CD4-positive, CD25-positive, alpha-beta regulatory T cell (primary cell): ENCODE measurements around the gene THUMPD3. TPM values are rescaled to one million over a fixed set of nuclear protein-coding genes. Genes with fewer than 3 reads are reported as not detected.

Source experiments
- ATAC-seq, 2 donors: fragments of 150-1000 bp; cut with Tn5 transposase; one replicate each; pipeline ENCODE4 v1.10.0; 2021; ENCODE audit warnings: low read depth in 2 of 2, moderate number of reproducible peaks in 2 of 2, moderate library complexity in 1 of 2
- DNase-seq, 3 donors: peaks; one replicate each; pipeline versions ENCODE4 v3.0.0 to v3.0.0-alpha.2; 2012 to 2022; ENCODE audit warnings: mixed read lengths in 1 of 3
- H3K27ac ChIP-seq: one replicate; pipeline ENCODE4 v1.7.0; 2013; ENCODE audit warnings: mild to moderate bottlenecking, low read length; ENCODE audit not compliant: insufficient read depth, poor library complexity, severe bottlenecking
- H3K27me3 ChIP-seq: one replicate; pipeline ENCODE4 v1.7.0; 2013; ENCODE audit warnings: low read length; ENCODE audit not compliant: control insufficient read depth, insufficient read depth
- H3K36me3 ChIP-seq: one replicate; pipeline ENCODE4 v1.7.0; 2013; ENCODE audit warnings: mild to moderate bottlenecking, low read length, moderate library complexity; ENCODE audit not compliant: control insufficient read depth, insufficient read depth
- H3K4me1 ChIP-seq: 2 replicates; pipeline ENCODE4 v1.7.0; 2013; ENCODE audit warnings: mild to moderate bottlenecking, low read length; ENCODE audit not compliant: insufficient read depth, control insufficient read depth, poor library complexity, severe bottlenecking
- H3K4me3 ChIP-seq: one replicate; pipeline ENCODE4 v1.7.0; 2013; ENCODE audit warnings: low read depth, mild to moderate bottlenecking, low read length, moderate library complexity
- H3K9me3 ChIP-seq, 2 experiments: 1 replicate in 1 of 2; 2 replicates in 1 of 2; pipeline ENCODE4 v1.7.0; 2013; ENCODE audit warnings: low read length in 2 of 2, mild to moderate bottlenecking in 1 of 2, moderate library complexity in 1 of 2; ENCODE audit not compliant: control insufficient read depth in 2 of 2
- H3K27ac Mint-ChIP-seq, 3 donors: one replicate each; pipeline ENCODE4 v1.8.0; 2020 to 2022; ENCODE audit warnings: mild to moderate bottlenecking in 3 of 3, mixed read lengths in 3 of 3, moderate library complexity in 2 of 3
- H3K27me3 Mint-ChIP-seq: one replicate; pipeline ENCODE4 v1.8.0; 2022; ENCODE audit warnings: mild to moderate bottlenecking, mixed read lengths
- H3K36me3 Mint-ChIP-seq: one replicate; pipeline ENCODE4 v1.8.0; 2020; ENCODE audit warnings: mixed read lengths
- H3K4me1 Mint-ChIP-seq, 4 donors: one replicate each; pipeline ENCODE4 v1.8.0; 2020 to 2022; ENCODE audit warnings: mixed read lengths in 4 of 4, mild to moderate bottlenecking in 1 of 4
- H3K4me3 Mint-ChIP-seq, 4 donors: one replicate each; pipeline ENCODE4 v1.8.0; 2020 to 2022; ENCODE audit warnings: mild to moderate bottlenecking in 4 of 4, mixed read lengths in 4 of 4, moderate library complexity in 3 of 4
- H3K9me3 Mint-ChIP-seq, 7 donors: one replicate each; pipeline ENCODE4 v1.8.0; 2020 to 2022; ENCODE audit warnings: mixed read lengths in 7 of 7, mild to moderate bottlenecking in 3 of 7, moderate library complexity in 2 of 7
- polyA plus RNA-seq, 4 donors: library from polyadenylated mRNA; unstranded; fragments of 300-500 nt; fragmentation: Illumina TruSeq; gene quantifications; one replicate each; pipeline ENCODE4 v1.2.3, GENCODE V29; 2021
- total RNA-seq: library from RNA; stranded (reverse); gene quantifications from one replicate; pipeline ENCODE4 v1.2.3, GENCODE V29; 2022

The THUMPD3 gene
- total and polyA plus RNA-seq, 5 donors from 2014 or later: 17.9 to 40.2 (median 19.8) TPM

- no peaks in the 10 kb centered on the region for H3K4me1 ChIP-seq
- no peaks in the 10 kb centered on the region for H3K36me3 ChIP-seq
- Mint-ChIP-seq H3K9me3 (no peaks in the 10 kb centered on the region), H3K27me3 (peaks cover 4% of the 10 kb centered on the region), H3K4me1 (no peaks in the 10 kb centered on the region), H3K27ac (no peak overlapping the region), H3K4me3 (no peak overlapping the region), H3K36me3 (no peaks in the 10 kb centered on the region)
- DNase-seq (no peak), ATAC-seq (no peak)
- H3K9me3 ChIP-seq: no peaks in the 10 kb centered on the region
- H3K27me3 ChIP-seq: no peaks in the 10 kb centered on the region
- no peak overlapping the region for H3K27ac ChIP-seq
- H3K4me3 ChIP-seq: no peak overlapping the region
Observed at GRCh38 chr3:9347081-9347480, 15.8 kb upstream of the THUMPD3 start.

GRCh38 chr3:9347887-9348286 lies 15.0 kb upstream of the THUMPD3 start:
- Mint-ChIP-seq H3K4me3 (no peak overlapping the region), H3K36me3 (no peaks in the 10 kb centered on the region), H3K27ac (no peak overlapping the region), H3K9me3 (no peaks in the 10 kb centered on the region), H3K27me3 (peaks cover 2% of the 10 kb centered on the region), H3K4me1 (peaks cover 0 to 1% (median 0%) of the 10 kb centered on the region in 4 donors)
- Histone ChIP-seq H3K4me1 (peaks cover under 1% of the 10 kb centered on the region), H3K27ac (no peak overlapping the region), H3K9me3 (no peaks in the 10 kb centered on the region), H3K36me3 (no peaks in the 10 kb centered on the region), H3K4me3 (no peak overlapping the region), H3K27me3 (no peaks in the 10 kb centered on the region)
- ATAC-seq (no peak), DNase-seq (no peak)

GRCh38 chr3:9349321-9350117 lies 13.3 kb upstream of the THUMPD3 start:
- H3K4me1 ChIP-seq: peaks cover 6% of the 10 kb centered on the region
- no peaks in the 10 kb centered on the region for H3K9me3 ChIP-seq
- Mint-ChIP-seq H3K27ac (no peak overlapping the region), H3K36me3 (no peaks in the 10 kb centered on the region), H3K27me3 (no peaks in the 10 kb centered on the region), H3K9me3 (no peaks in the 10 kb centered on the region), H3K4me3 (no peak overlapping the region), H3K4me1 (peaks cover under 1 to 14% (median 2%) of the 10 kb centered on the region in 4 donors)
- DNase-seq: no peak
- no peak overlapping the region for H3K27ac ChIP-seq
- no peaks in the 10 kb centered on the region for H3K27me3 ChIP-seq
- ATAC-seq: no peak
- no peaks in the 10 kb centered on the region for H3K36me3 ChIP-seq
- no peak overlapping the region for H3K4me3 ChIP-seq

GRCh38 chr3:9351709-9352126 lies 11.1 kb upstream of the THUMPD3 start:
- Mint-ChIP-seq H3K4me3 (no peak overlapping the region), H3K27me3 (no peaks in the 10 kb centered on the region), H3K27ac (no peak overlapping the region), H3K9me3 (no peaks in the 10 kb centered on the region), H3K36me3 (no peaks in the 10 kb centered on the region), H3K4me1 (peaks cover 5 to 25% (median 8%) of the 10 kb centered on the region in 4 donors)
- H3K36me3 ChIP-seq: no peaks in the 10 kb centered on the region
- DNase-seq: no peak
- peaks cover 6% of the 10 kb centered on the region for H3K4me1 ChIP-seq
- H3K9me3 ChIP-seq: no peaks in the 10 kb centered on the region
- no peak for ATAC-seq
- no peak overlapping the region for H3K27ac ChIP-seq
- no peak overlapping the region for H3K4me3 ChIP-seq
- no peaks in the 10 kb centered on the region for H3K27me3 ChIP-seq

- no peaks in the 10 kb centered on the region for H3K36me3 ChIP-seq
- no peak overlapping the region for H3K27ac Mint-ChIP-seq
- peak; percentile 61 to 65 for ATAC-seq
- no peak overlapping the region for H3K27ac ChIP-seq
- H3K9me3 Mint-ChIP-seq: no peaks in the 10 kb centered on the region
- no peaks in the 10 kb centered on the region for H3K27me3 ChIP-seq
- H3K4me3 Mint-ChIP-seq: peak overlapping the region in 1 of 4 donors; percentile 48
- no peaks in the 10 kb centered on the region for H3K9me3 ChIP-seq
- peaks cover 6% of the 10 kb centered on the region for H3K4me1 ChIP-seq
- DNase-seq: peak; percentile 45 to 67 (median 60)
- no peak overlapping the region for H3K4me3 ChIP-seq
- peaks cover 5 to 25% (median 8%) of the 10 kb centered on the region in 4 donors for H3K4me1 Mint-ChIP-seq
- H3K27me3 Mint-ChIP-seq: no peaks in the 10 kb centered on the region
- H3K36me3 Mint-ChIP-seq: no peaks in the 10 kb centered on the region
Observed at GRCh38 chr3:9352917-9353752, 9.7 kb upstream of the THUMPD3 start.

- peaks cover 0 to 39% (median 22%) of the 10 kb centered on the region in 4 donors for H3K4me1 Mint-ChIP-seq
- Histone ChIP-seq H3K27me3 (no peaks in the 10 kb centered on the region), H3K9me3 (no peaks in the 10 kb centered on the region), H3K36me3 (peaks cover 12% of the 10 kb centered on the region), H3K4me3 (peak overlapping the region; percentile 95), H3K4me1 (peaks cover 16% of the 10 kb centered on the region), H3K27ac (peak overlapping the region; percentile 94)
- H3K27ac Mint-ChIP-seq: peak overlapping the region in 2 of 3 donors; percentile 6 to 64
- DNase-seq: no peak
- peaks cover 8% of the 10 kb centered on the region for H3K27me3 Mint-ChIP-seq
- ATAC-seq: no peak
- peak overlapping the region; percentile 56 to 79 (median 64) for H3K4me3 Mint-ChIP-seq
- peaks cover 12% of the 10 kb centered on the region for H3K36me3 Mint-ChIP-seq
- H3K9me3 Mint-ChIP-seq: no peaks in the 10 kb centered on the region
Observed at GRCh38 chr3:9361691-9362388, 1.0 kb upstream of the THUMPD3 start.

- H3K9me3 ChIP-seq: no peaks in the 10 kb centered on the region
- no peaks in the 10 kb centered on the region for H3K4me1 ChIP-seq
- peaks cover 61% of the 10 kb centered on the region for H3K36me3 ChIP-seq
- peaks cover 39% of the 10 kb centered on the region for H3K36me3 Mint-ChIP-seq
- no peaks in the 10 kb centered on the region for H3K27me3 ChIP-seq
- no peak for DNase-seq
- peaks cover 0 to 38% (median 26%) of the 10 kb centered on the region in 4 donors for H3K4me1 Mint-ChIP-seq
- H3K27me3 Mint-ChIP-seq: no peaks in the 10 kb centered on the region
- H3K4me3 Mint-ChIP-seq: no peak overlapping the region
- no peak overlapping the region for H3K27ac ChIP-seq
- no peaks in the 10 kb centered on the region for H3K9me3 Mint-ChIP-seq
- no peak overlapping the region for H3K4me3 ChIP-seq
- no peak overlapping the region for H3K27ac Mint-ChIP-seq
- no peak for ATAC-seq
Observed at GRCh38 chr3:9369508-9369907, 6.7 kb downstream of the THUMPD3 start.
